UCSD-AML1 (cell line): ENCODE results near the gene ALKAL2.

ENCODE experiments used
- DNase-seq: peaks from one replicate; lab custom pipeline; 2025; ENCODE audit not compliant: unreplicated experiment; lab: John Stamatoyannopoulos, UW

Gene ALKAL2

GRCh38 chr2:248724-249123, 39.2 kb downstream of the ALKAL2 start:
- no peak for DNase-seq

- no peak for DNase-seq
Measured at GRCh38 chr2:246489-247144, 41.3 kb downstream of the ALKAL2 start.

GRCh38 chr2:244547-244946, 43.3 kb downstream of the ALKAL2 start:
- DNase-seq, result no peak

- no peak for DNase-seq
Measured at GRCh38 chr2:238869-239268, 49.0 kb downstream of the ALKAL2 start.

- DNase-seq, result no peak
Measured at GRCh38 chr2:238431-238830, 49.5 kb downstream of the ALKAL2 start.

- no peak for DNase-seq
Measured at GRCh38 chr2:237878-238277, 50.0 kb downstream of the ALKAL2 start.

- DNase-seq, result no peak
Measured at GRCh38 chr2:236993-237539, 50.8 kb downstream of the ALKAL2 start.

DNA sequence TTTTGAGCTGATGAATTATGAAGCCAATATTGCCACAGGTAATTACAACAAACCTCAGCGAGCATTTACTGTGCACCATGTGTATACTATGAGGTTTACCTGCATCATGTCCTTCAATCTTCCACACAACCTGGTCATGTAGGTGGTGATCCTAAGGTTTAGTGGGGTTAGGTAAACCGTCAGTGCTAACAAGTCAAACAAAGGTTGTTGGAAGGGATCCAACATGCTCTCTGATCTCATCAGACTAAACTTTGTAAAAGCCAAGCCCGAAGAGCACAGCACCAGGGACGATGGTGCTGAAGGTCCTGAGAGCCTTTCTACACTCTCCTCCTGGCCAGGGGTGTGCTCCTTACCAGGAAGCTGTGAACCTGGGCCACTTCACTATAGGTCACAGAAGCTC, 53.5 kb downstream of the ALKAL2 start:
- no peak for DNase-seq

DNA sequence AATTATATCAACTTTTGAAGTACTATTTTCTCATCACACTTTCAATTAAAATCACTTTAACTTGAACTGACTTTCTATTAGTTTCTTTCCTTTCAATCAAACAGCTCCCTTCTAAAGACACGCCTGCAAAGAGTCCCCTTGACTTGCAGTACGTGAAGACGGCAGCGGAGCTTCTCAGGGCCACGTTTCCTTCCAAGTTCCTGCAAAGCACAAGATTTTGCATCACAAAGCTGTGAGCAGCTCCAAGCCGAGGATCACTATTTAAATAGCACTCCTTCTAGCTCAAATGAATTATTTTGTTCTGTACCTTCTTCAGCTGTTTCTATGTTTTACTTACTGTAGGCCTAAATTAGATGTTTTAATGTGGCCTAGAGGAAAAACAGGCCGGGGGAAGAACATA, 54.9 kb downstream of the ALKAL2 start:
- DNase-seq, result no peak

DNA sequence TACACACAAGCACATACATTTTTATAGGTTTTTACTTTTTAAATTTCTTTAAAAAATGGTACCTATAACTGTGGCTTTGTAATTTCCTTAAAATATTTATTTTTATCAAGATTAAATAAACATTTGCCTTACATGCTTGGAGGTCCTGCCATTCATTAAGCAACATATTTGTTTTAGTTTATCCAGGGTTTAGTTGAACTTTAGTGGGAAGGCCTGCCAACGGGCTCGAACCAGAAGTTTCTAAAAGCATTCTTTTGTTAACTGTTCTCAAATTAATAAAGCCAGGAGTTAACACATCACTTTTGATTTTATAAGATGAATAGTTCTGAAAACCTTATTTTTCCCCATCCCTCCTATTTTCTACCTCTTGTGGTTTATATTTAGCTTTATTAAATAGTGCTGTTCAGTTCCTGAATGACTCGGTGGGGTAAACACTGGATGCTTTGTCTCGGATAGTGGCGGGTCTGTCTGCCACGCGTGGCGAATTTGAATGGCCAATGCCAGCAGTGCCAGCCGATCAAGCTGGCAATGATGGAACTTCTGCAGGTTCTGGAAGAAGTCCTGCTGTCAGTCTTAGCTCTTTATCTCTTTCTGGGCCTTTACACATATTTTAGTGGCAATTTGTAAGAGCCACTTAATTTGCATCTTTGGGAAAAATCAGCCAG, 56.2 kb downstream of the ALKAL2 start:
- DNase-seq, result no peak
